Activated CD4-positive, alpha-beta T cell treated with anti-CD3 and anti-CD28 coated beads for 36 hours (primary cell): ENCODE data around the gene FAM32A. TPM values are rescaled to one million over a fixed set of nuclear protein-coding genes. Genes with fewer than 3 reads are reported as not detected.

Experiments used
- ATAC-seq: fragments of 200-7000 bp; cut with Tn5 transposase; one replicate; pipeline ENCODE4 v1.10.0; 2021; ENCODE audit warnings: mild to moderate bottlenecking, moderate library complexity
- CTCF ChIA-PET: fragments of 350-600 bp; sonication (Branson Sonifier 250); formaldehyde crosslinking; loops from one replicate; lab custom pipeline; 2021; ENCODE audit warnings: antibody characterized with exemption; lab: Charles Lee
- POLR2A ChIA-PET: fragments of 350-600 bp; sonication (Branson Sonifier 250); formaldehyde crosslinking; loops from one replicate; lab custom pipeline; 2021; ENCODE audit warnings: antibody characterized with exemption, inconsistent platforms; lab: Charles Lee
- DNase-seq: peaks from one replicate; pipeline ENCODE4 v3.0.0-alpha.2; 2020
- H3K27ac Mint-ChIP-seq: one replicate; pipeline ENCODE4 v1.8.0; 2021; ENCODE audit warnings: mixed read lengths
- H3K27me3 Mint-ChIP-seq: one replicate; pipeline ENCODE4 v1.8.0; 2021; ENCODE audit warnings: mixed read lengths
- H3K36me3 Mint-ChIP-seq: one replicate; pipeline ENCODE4 v1.8.0; 2021; ENCODE audit warnings: low read depth, mixed read lengths
- H3K4me1 Mint-ChIP-seq: one replicate; pipeline ENCODE4 v1.8.0; 2021; ENCODE audit warnings: mixed read lengths
- H3K4me3 Mint-ChIP-seq: one replicate; pipeline ENCODE4 v1.8.0; 2021; ENCODE audit warnings: mild to moderate bottlenecking, moderate library complexity, mixed read lengths
- H3K9me3 Mint-ChIP-seq: one replicate; pipeline ENCODE4 v1.8.0; 2021; ENCODE audit warnings: low read depth, mixed read lengths
- intact Hi-C, 2 experiments: fragments of 100-400 bp; cut with DNase I in 1 of 2; cut with micrococcal nuclease in 1 of 2; formaldehyde crosslinking; loops; one replicate each; pipeline versions ENCODE4 v1.14.2 to v1.15.1; 2022 to 2024; cut with DNase I, micrococcal nuclease
- total RNA-seq, 2 experiments: library from RNA; stranded (reverse); gene quantifications; one replicate each; pipeline ENCODE4 v1.2.3, GENCODE V29; 2021

The FAM32A gene
- total RNA-seq, 2 experiments from 2014 or later: 46.3 to 48.2 TPM

DNA sequence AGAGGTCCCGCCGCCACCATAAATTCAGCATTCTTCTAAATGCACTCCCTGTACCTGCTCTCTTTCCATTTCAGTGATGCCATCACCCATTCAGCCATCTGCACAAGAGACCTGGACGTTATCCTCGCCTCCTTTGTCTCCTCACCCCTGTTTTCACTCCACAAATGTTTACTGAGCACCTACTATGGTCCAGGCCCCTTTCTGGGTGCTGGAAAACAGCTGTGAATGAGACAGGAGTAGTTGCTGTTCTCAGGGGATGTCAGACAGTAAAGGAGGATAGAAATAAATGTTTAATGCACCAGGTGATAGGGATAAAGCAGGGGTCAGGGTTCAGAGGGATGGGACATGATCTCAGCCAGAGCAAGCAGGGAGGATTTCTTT is 15.8 kb downstream of the FAM32A start:
- no peak overlapping the region for H3K4me3 Mint-ChIP-seq
- ChIA-PET POLR2A (interaction anchor here (0.5 kb wide), 1 partner anchor 67 kb away, joined by 4 read pairs; no protein-coding TSS in a partner anchor), CTCF (interaction anchor here (1.4 kb wide), 1 partner anchor 16 kb away, joined by 9 read pairs; the partner anchor contains the start of gene FAM32A)

DNA sequence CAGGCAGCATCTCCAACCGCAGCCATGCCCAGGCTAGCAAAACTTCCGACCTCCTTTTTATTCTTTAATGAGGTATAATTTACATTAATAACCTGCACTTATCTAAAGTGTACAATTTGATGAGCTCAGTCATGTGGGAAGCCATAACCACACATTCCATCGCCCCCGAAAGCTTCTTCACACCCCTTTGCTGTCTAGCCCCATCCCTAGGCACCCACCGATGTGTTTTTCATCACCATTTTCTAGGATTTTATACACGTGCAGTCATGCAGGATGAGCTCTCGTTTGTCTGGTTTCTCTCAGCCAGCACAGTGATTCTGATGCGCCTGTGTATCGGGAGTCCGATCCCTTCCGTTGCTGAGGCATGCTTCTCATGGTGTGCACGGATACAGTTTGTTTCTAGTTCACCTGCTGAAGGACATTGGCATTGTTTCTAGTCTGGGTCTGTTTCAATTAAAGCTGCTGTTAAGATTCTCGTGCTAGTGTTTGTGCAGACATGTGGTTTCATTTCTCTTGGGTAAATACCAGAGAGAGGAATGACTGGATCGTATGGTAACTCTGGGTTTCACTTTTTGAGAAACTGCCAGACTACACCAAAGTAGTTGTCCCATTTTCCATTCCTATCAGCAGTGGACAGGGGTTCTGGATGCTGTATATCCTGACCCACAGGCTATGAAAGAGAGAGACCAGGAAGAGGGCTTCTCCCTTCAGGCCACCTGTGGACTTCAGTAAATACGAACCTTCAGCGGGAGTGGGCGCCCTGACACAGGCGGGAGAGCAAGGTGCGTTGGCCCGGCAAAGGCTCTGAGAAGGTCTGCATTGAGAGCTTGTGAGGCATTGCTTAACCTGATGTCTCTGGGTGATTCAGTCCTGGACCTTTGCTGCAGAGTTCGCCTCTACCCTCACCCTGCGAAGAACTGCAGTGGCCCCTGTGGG is 17.4 kb downstream of the FAM32A start:
- DNase-seq: no peak
- Mint-ChIP-seq H3K27me3 (no peaks in the 10 kb centered on the region), H3K36me3 (peaks cover 21% of the 10 kb centered on the region), H3K27ac (peak overlapping the region; percentile 74), H3K4me1 (peaks cover 44% of the 10 kb centered on the region), H3K4me3 (no peak overlapping the region), H3K9me3 (no peaks in the 10 kb centered on the region)
- no peak for ATAC-seq
- CTCF ChIA-PET: no interaction called here
- POLR2A ChIA-PET: interaction anchor here (0.6 kb wide), 1 partner anchor 237 kb away, joined by 3 read pairs; no protein-coding TSS in a partner anchor
- intact Hi-C loops: no loop called here

More for the DNA sequence above, 15.8 kb downstream of the FAM32A start:
- Mint-ChIP-seq H3K27ac (peak overlapping the region; percentile 15), H3K27me3 (no peaks in the 10 kb centered on the region), H3K36me3 (peaks cover 15% of the 10 kb centered on the region), H3K4me1 (peaks cover 37% of the 10 kb centered on the region), H3K9me3 (no peaks in the 10 kb centered on the region)
- DNase-seq: no peak
- no peak for ATAC-seq
- intact Hi-C loops: no loop called here

DNA sequence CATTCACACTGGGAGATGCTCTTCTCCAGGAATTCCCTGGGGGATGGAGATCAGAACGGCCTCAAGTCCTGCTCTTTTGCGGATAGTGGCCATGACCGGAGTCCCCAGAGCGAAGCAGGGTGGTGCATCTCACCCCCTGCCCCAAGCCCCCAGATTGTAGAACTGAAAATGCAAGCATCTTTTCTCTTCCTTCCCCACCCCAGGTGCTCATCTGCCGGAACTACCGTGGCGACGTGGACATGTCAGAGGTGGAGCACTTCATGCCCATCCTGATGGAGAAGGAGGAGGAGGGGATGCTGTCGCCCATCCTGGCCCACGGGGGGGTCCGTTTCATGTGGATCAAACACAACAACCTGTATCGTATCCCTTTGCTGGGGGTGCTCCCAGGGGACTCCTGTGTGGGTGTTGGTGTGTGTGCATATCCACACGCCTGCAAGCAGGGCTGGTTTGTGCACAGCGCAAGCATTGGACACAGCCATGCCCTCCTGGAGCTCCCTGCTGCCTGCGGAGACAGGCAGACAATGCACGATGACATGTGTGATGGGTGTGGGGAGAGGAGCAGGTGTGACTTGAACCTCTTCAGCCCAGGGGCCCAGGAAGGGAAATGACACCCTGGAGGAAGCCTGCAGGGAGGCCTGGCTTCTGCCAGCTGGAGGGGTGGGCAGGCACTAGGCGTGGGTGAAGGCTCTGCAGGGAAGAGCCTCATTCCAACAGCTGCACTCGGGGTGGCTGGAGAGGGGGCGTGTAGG is 18.2 kb downstream of the FAM32A start:
- no peaks in the 10 kb centered on the region for H3K27me3 Mint-ChIP-seq
- peaks cover 52% of the 10 kb centered on the region for H3K4me1 Mint-ChIP-seq
- CTCF ChIA-PET: no interaction called here
- POLR2A ChIA-PET: no interaction called here
- peaks cover 30% of the 10 kb centered on the region for H3K36me3 Mint-ChIP-seq
- no peaks in the 10 kb centered on the region for H3K9me3 Mint-ChIP-seq
- ATAC-seq: no peak
- no peak overlapping the region for H3K27ac Mint-ChIP-seq
- H3K4me3 Mint-ChIP-seq: no peak overlapping the region
- no peak for DNase-seq
- intact Hi-C loops: no loop called here

DNA sequence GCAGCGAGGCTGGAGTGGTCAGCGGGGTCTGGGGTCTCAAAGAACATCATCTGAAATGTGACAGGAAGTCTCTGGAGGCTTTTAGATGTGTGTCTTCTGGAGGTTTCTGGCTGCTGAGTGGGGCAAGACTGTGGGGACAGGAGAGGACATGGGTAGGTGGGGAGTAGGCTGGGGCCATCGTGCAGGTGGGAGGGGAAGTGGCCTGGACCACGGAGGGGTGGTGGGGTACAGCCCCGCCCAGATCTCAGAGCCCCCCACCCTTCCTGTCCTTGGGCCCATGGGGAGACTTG is 18.7 kb downstream of the FAM32A start:
- H3K4me1 Mint-ChIP-seq: peaks cover 50% of the 10 kb centered on the region
- DNase-seq: no peak
- CTCF ChIA-PET: no interaction called here
- no peaks in the 10 kb centered on the region for H3K27me3 Mint-ChIP-seq
- H3K4me3 Mint-ChIP-seq: no peak overlapping the region
- POLR2A ChIA-PET: no interaction called here
- intact Hi-C loops: no loop called here
- no peaks in the 10 kb centered on the region for H3K9me3 Mint-ChIP-seq
- peaks cover 35% of the 10 kb centered on the region for H3K36me3 Mint-ChIP-seq
- H3K27ac Mint-ChIP-seq: no peak overlapping the region
- no peak for ATAC-seq

DNA sequence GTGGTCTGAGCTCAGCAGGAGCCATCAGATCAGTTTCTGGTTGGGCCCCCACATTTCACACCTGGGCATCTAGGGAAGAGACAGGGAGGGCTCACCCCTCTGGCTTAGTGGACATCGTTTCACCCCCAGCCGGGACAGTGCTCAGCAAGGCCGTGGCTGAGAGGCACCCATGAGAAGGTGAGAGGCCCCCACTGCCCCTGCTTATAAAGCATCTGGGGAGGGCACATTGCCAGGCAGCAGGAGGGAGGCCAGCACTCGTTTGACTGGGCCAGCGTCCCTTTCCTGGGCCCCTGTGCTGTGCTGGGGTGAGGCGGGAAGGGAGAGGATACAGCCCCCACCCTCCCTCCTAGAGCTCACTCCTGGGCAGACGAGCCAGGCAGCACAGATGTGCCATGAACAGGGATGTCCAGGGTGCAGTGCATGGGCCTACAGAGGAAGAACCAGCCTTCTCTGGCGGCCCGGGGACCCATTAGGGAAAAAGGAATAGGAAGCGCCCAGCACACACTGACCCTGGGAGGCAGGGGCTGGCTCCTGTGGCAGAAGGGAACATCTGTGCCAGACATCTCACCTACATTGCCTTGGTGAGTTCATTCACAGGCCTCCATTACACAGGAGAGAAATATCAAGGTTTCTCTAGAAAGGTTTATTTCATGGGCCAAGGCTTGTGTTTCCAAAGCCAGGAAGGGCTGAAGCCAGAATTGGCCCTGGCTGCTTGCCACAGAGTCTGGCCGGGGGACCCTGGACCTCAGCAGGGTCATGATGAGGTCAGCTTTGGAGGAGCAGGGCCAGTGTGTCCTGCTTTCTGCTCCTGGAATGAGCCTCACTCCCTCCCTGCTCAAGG is 20.2 kb downstream of the FAM32A start:
- intact Hi-C loops: no loop called here
- H3K9me3 Mint-ChIP-seq: no peaks in the 10 kb centered on the region
- no peaks in the 10 kb centered on the region for H3K27me3 Mint-ChIP-seq
- H3K27ac Mint-ChIP-seq: no peak overlapping the region
- H3K4me3 Mint-ChIP-seq: no peak overlapping the region
- ATAC-seq (no peak), DNase-seq (no peak)
- peaks cover 47% of the 10 kb centered on the region for H3K36me3 Mint-ChIP-seq
- ChIA-PET POLR2A (no interaction called here), CTCF (interaction anchor here (0.6 kb wide), 1 partner anchor 291 kb away, joined by 3 read pairs; the partner anchor contains the start of genes C19orf44 and CALR3)
- H3K4me1 Mint-ChIP-seq: peaks cover 45% of the 10 kb centered on the region

DNA sequence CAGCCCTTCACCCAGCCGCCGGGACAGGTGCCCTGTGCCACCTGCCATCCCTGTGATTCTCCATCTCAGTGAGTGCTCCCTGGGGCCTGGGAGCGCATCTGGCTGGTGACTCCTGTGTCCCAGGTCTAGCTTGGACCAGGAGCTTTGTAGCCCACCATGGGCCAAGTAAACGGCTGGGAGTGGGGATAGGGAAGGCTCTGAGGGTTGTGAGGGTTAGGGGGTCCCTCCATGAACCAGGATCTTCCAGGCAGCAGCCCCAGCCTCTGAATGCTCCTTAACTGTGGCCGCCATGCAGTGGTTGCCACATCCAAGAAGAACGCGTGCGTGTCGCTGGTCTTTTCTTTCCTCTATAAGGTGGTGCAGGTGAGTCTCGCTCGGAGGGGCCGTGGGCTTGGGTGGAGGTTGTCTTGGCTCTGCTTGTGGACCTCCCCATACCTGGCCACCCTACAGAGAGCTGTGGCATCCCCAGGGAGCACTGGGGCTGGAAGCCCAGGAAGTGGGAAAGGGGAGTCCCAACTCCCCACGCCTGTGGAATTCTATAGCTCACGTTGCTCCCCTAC is 20.9 kb downstream of the FAM32A start:
- Mint-ChIP-seq H3K27ac (no peak overlapping the region), H3K4me3 (no peak overlapping the region), H3K9me3 (no peaks in the 10 kb centered on the region), H3K4me1 (peaks cover 40% of the 10 kb centered on the region), H3K36me3 (peaks cover 49% of the 10 kb centered on the region), H3K27me3 (no peaks in the 10 kb centered on the region)
- intact Hi-C loops: no loop called here
- CTCF ChIA-PET: interaction anchor here (0.9 kb wide), 2 partner anchors 20 to 39 kb away, joined by 3 to 4 read pairs; no protein-coding TSS in a partner anchor
- ATAC-seq (no peak), DNase-seq (no peak)
- POLR2A ChIA-PET: no interaction called here

DNA sequence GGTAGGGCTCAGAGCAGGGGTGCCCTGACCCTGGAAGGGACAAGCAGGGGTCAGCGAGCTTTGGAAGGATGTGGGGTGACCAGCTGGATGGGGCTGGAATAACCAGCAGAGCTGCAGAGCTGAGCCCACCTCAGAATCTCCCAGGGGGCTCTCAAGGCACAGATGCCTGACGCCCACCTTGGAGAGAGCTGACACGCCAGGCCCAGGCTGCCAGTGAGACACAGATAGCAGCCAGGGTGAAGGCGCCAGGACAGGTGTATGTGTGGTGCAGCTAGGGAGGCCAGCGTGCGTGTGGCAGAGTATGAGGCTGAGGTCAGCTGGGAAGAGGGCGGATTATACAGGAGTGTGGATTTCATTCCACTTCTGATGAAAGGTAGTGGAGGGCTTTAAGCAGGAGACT is 21.4 kb downstream of the FAM32A start:
- Mint-ChIP-seq H3K4me3 (no peak overlapping the region), H3K9me3 (no peaks in the 10 kb centered on the region), H3K4me1 (peaks cover 38% of the 10 kb centered on the region), H3K27me3 (no peaks in the 10 kb centered on the region), H3K36me3 (peaks cover 51% of the 10 kb centered on the region), H3K27ac (peak overlapping the region; percentile 40)
- POLR2A ChIA-PET: no interaction called here
- CTCF ChIA-PET: interaction anchor here (0.9 kb wide), 2 partner anchors 20 to 39 kb away, joined by 3 to 4 read pairs; no protein-coding TSS in a partner anchor
- ATAC-seq: no peak
- intact Hi-C loops: no loop called here
- DNase-seq: no peak

DNA sequence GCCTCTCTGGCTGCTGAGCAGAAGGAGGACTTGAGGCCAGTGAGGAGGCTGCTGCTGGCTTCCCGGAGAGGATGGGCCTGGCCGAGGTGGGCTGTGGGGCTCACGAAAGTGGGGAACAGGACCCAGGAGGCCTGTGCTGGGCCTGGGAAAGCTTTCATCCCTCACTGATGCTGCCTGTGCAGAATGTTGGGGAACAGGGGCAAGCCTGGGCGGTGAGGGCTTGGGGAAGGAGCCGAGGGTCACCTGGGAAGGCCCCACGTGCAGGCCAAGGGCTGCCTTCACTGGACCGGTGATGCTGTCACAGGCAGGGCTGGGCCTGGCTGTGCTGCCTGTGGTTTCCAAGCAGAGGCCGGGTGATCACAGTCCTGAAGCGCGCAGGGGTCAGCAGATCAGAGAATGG is 21.9 kb downstream of the FAM32A start:
- ChIA-PET POLR2A (interaction anchor here (0.6 kb wide), 1 partner anchor 96 kb away, joined by 3 read pairs; no protein-coding TSS in a partner anchor), CTCF (interaction anchor here (0.9 to 1.0 kb wide), 2 partner anchors 12 to 38 kb away, joined by 3 to 4 read pairs; no protein-coding TSS in a partner anchor)
- Mint-ChIP-seq H3K4me3 (no peak overlapping the region), H3K27me3 (no peaks in the 10 kb centered on the region), H3K27ac (peak overlapping the region; percentile 40), H3K9me3 (no peaks in the 10 kb centered on the region), H3K36me3 (peaks cover 55% of the 10 kb centered on the region), H3K4me1 (peaks cover 42% of the 10 kb centered on the region)
- intact Hi-C loops: no loop called here
- ATAC-seq (no peak), DNase-seq (no peak)

DNA sequence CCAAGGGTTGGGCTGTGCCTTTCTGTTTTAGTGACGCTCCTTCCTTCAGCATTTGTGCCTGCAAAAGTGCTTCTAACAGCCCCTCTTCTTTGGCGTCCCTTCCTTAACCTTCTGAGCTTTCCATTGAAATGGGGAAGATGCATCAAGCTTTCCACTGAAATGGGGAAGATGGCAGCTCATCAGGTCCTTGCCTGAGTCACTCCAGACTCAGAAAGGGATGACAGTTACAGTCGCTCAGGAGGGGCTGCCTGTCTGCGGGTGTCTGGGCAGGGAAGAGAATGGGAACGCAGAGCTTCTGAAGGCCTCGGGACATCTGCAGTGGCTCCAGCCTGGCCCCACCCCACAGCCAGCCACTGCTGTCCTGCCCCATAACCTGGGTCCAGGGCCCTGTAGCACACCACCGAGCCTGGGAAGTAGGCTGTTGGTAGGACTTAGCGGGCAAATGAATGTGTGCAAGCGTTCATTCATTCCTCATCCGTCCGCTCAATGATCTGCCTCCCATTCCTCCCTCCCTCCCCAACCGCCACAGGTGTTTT is 22.3 kb downstream of the FAM32A start:
- no peak for DNase-seq
- CTCF ChIA-PET: interaction anchor here (0.7 to 1.0 kb wide), 2 partner anchors 11 to 578 kb away, joined by 3 read pairs; no protein-coding TSS in a partner anchor
- no peak overlapping the region for H3K4me3 Mint-ChIP-seq
- H3K27me3 Mint-ChIP-seq: no peaks in the 10 kb centered on the region
- peak; percentile 60 for ATAC-seq
- H3K27ac Mint-ChIP-seq: peak overlapping the region; percentile 67
- peaks cover 43% of the 10 kb centered on the region for H3K4me1 Mint-ChIP-seq
- intact Hi-C loops: no loop called here
- H3K9me3 Mint-ChIP-seq: no peaks in the 10 kb centered on the region
- peaks cover 60% of the 10 kb centered on the region for H3K36me3 Mint-ChIP-seq
- POLR2A ChIA-PET: interaction anchor here (0.6 kb wide), 2 partner anchors 22 to 97 kb away, joined by 3 read pairs; no protein-coding TSS in a partner anchor

DNA sequence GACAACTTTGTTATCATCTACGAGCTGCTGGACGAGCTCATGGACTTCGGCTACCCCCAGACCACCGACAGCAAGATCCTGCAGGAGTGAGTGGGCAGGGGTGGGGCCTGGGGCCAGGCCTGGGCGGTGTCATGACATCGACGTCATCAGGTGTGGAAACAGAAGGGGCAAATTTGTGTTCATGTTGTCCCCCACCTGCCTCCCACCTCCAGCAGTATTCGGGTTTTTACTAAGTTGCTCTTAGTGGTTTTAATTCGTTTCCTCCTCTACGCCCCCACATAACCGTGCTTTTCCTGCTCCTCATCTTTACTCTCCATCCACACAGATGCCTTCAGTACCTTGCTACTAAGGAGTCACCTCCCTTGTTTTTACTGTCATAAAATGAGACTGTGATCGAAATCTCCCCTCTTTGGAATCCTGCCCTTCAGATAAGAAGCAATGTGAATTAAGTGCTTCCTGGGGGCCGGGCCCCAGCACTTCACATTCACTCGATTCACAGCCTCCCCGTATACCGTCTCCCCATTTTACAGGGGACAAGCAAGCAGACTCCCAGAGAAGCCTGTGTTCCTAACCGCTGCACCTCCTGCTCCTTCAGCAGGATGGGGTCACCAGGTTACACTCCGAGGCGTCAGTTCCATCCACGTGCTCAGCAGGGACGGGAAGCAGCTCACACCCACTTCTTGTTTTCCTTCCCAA is 23.0 kb downstream of the FAM32A start:
- intact Hi-C loops: no loop called here
- ChIA-PET POLR2A (interaction anchor here (0.6 kb wide), 1 partner anchor 22 kb away, joined by 3 read pairs; no protein-coding TSS in a partner anchor), CTCF (interaction anchor here (0.7 to 1.0 kb wide), 2 partner anchors 10 to 579 kb away, joined by 3 read pairs; no protein-coding TSS in a partner anchor)
- H3K4me3 Mint-ChIP-seq: no peak overlapping the region
- H3K27ac Mint-ChIP-seq: peak overlapping the region; percentile 67
- peak; percentile 58 for ATAC-seq
- peak; percentile 31 for DNase-seq
- H3K27me3 Mint-ChIP-seq: no peaks in the 10 kb centered on the region
- peaks cover 64% of the 10 kb centered on the region for H3K36me3 Mint-ChIP-seq
- no peaks in the 10 kb centered on the region for H3K9me3 Mint-ChIP-seq
- H3K4me1 Mint-ChIP-seq: peaks cover 43% of the 10 kb centered on the region
